Endometrial microvascular endothelial cells (primary cell): ENCODE measurements around the gene PRAMEF5. TPM values are rescaled to one million over a fixed set of nuclear protein-coding genes. Genes with fewer than 3 reads are reported as not detected.
"Not testable (repeated sequence)": the region's sequence is repeated elsewhere in the genome, so short reads cannot be mapped to it uniquely, and the experiment has no call there.

Experiments used
- in situ Hi-C: cut with HindIII; loops from 2 replicates; pipeline ENCODE4 v1.10.0; 2017; ENCODE audit warnings: low sequenced_read_pairs, low pct_unique_long_range_greater_than_20kb; ENCODE audit errors: inconsistent ontology term
- total RNA-seq: library from RNA; depleted of rRNA; stranded (reverse); fragments of >200 nt; gene quantifications from one replicate; pipeline ENCODE4 v1.2.3, GENCODE V29; 2015; ENCODE audit errors: inconsistent ontology term

The PRAMEF5 gene
- not detected for total RNA-seq

DNA sequence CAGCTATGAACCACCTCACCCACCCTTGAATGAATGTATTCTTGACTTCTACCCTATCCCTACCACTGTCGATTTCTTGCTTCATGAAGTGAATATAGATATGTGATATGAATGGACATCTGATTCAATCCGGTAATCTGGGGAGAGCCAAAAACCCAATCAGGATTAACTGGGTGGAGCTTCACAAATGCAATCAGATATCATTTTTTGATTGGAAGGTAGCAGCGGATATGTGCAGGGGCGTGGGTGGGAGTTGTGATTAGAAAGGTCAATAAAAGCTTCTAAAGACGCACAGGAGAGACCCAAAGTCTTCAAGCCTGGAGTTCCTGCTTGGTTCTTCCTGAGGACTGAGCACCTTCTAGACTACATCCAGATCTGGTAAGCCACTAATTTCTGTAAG is at the start of gene PRAMEF5:
TSS of gene PRAMEF5 (plus strand) at position 301 of the 400 bp plus-strand sequence. CDS start 5,071 bp downstream, outside the sequence.
- in situ Hi-C loops: not testable (repeated sequence)

DNA sequence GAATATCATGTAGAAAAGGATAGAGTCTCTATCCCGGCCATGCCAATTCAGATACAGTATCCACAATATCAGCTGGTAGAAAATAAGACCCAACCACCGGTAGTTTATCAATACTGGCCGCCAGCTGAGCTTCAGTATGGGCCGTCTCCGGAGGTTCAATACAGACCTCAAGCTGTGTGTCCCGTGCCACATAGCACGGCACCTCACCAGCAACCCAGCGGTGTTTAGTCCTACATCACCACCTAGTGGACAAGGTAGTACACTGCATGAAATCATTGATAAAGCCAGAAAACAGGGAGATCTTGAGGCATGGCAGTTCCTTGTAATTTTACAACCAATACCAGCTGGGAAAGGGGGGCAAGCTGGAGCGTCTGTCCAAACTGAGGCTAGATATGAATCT is 45.3 kb upstream of the PRAMEF5 start:
- in situ Hi-C loops: not testable (repeated sequence)

DNA sequence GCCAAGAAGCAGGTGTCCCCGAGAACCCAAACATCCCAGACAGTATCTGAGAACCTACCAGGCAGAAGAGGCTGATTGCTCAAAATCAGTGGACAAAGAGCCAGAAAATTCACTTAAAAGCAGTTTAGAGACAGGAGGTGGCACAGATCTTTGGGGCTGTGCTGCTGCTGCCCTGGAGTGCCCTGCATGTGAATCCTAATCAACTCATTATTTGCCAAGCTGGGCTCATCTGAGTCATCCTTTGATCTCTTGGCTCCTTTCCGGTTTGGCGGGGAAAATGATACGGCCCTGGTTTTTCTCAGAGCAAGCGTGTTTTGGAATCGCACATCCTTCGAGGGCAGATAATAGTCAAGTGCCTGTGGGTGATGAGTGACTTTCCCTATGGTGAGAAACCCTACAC is 37.4 kb upstream of the PRAMEF5 start:
- in situ Hi-C loops: not testable (repeated sequence)

DNA sequence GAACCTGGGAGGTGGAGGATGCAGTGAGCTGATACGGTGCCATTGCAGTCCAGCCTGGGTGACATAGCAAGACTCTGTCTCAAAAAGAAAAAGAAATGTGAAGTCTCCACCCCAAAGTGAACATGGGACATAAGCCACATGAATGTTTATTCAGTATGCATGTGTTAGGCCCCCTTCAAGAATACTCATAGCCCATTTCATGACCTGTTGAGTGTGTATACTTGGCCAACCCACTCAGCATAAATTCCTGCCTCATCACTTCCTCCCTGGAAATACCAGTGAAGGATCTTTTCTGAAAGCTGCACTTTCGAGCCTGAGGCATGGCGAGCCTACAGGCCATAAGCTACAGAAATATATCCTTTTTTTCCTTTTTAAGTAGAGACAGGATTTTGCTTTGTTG is 34.8 kb upstream of the PRAMEF5 start:
- in situ Hi-C loops: not testable (repeated sequence)

DNA sequence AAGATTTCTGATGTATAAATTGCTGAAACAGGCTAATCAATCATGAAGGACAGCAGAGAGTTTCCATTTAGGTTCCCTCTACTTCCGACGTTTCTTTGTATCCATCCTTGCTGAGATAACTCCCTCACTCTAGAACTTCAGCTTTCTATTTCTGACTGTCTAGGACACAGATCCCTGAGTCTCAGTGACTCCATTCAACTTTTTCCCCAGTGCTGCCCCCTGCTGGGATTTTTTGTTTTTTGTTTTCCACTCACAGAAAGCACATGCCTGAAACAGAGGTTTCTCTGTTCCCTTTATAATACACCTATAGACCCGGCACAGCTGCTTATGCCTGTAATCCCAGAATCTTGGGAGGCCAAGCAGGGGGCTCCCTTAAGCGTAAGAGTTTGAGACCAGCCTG is 31.2 kb upstream of the PRAMEF5 start:
- in situ Hi-C loops: not testable (repeated sequence)

DNA sequence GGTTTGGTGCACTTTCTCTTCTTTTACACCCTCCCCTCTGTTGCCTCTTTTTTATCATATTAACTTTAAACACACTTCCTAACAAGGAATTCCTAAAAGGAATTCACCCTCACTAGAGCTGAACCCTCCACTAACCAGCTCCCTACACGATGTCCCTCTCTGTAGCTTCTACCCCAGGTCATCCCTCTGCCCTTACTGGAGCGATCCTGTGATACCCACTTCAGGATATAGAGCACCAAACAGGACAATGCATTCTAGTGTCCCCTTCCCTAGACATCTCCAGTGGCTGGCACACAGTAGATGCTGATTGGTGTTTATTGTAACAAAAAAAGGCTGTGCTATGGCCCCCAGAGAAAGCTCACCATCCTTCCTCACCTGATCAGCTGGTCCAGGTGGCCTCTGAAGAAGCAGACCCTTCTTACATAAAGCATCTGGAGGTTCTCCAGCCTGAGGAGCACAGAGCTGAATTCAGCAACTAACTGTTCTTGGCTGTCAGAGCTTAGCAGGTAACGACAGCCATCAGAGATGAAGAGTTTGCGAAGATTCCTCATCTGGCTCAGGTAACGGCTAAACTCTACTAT is 29.4 kb upstream of the PRAMEF5 start:
- in situ Hi-C loops: no loop called here

DNA sequence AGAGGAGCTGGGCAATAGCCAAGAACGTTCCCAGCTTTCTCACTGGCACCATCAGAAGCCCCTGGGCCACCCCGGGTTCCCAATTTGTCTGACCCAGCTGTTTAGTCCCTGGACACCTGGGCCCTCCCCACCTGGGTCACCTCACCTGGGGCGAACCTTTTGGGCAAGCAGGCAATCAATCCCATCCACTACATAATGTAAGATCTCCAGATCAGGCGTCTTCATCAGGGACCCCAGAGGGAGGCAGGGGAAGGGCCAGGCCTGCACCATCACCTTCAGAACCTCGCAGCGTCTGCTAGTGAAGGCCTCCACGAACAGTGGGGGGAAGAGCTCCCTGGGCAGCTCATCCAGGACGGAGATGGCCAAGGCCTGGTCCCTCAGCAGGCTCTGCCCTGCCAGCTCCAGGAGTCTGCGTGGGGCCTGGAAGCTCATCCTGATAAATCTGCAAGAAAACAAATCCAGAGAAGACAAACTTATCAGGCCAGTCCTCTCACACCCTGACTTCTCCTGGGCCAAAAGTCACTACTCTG is 28.3 kb upstream of the PRAMEF5 start, which contains the start of gene PRAMEF18:
TSS of gene PRAMEF18 (minus strand) at position 480 of the 530 bp plus-strand sequence. CDS start at position 432, 48 bp downstream.
- in situ Hi-C loops: not testable (repeated sequence)

DNA sequence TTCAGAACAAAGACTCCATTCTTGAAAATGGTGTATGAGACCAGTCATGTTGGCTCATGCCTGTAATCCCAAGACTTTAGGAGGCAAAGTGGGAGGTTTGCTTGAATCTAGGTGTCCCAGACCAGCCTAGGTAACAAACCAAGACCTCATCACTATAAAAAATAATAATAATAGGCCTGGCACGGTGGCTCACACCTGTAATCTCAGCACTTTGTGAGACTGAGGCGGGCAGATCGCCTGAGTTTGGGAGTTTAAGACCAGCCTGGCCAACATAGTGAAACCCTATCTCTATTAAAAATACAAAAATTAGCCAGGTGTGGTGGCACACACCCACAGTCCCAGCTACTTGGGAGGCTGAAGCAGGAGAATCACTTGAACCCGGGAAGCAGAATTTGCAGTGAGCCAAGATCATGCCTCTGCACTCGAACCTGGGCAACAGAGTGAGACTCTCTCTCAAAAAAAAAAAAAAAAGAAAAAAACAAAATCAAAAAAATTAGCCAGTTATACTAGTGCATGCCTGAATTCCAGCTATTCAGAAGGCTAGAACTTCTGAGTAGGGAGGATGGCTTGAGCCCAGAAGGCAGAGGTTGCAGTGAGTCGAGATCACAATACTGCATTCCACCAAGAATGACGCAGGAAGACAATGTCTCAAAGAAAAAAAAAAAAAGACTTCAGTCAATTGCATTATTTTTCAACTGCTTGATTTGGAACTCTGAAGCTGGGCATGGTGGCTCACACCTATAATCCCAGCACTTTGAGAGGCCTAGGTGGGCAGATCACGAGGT is 26.5 kb upstream of the PRAMEF5 start:
- in situ Hi-C loops: not testable (repeated sequence)

DNA sequence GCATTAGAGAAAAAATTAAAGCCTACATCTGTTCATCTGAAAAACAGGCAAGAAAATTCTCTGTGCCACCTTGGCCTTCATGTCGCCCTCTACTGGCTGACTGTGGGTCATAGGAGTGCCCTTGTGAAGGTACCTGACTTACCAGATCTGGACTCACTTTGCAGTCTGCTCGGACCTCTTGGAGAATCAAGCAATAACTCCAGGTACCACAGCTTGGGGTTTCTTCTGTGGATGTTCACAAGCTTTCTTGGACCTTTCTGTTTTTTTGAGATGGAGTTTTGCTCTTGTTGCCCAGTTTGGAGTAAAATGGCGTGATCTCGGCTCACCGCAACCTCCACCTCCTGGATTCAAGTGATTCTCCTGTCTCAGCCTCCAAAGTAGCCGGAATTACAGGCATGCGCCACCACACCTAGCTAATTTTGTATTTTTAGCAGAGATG is 25.6 kb upstream of the PRAMEF5 start:
- in situ Hi-C loops: no loop called here

DNA sequence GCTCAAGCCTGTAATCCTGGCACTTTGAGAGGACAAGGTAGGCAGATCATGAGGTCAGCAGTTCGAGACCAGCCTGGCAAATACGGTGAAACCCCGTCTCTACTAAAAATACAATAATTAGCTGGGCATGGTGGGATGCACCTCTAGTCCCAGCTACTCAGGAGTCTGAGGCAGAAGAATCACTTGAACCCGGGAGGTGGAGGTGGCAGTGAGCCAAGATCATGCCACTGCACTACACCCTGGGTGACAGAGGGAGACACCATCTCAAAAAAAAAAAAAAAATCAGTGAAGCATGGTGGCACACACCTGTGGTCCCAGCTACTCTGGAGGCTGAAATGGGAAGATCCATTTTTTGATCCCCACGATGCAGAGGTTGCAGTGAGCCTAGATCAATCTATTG is 23.9 kb upstream of the PRAMEF5 start:
- in situ Hi-C loops: not testable (repeated sequence)

DNA sequence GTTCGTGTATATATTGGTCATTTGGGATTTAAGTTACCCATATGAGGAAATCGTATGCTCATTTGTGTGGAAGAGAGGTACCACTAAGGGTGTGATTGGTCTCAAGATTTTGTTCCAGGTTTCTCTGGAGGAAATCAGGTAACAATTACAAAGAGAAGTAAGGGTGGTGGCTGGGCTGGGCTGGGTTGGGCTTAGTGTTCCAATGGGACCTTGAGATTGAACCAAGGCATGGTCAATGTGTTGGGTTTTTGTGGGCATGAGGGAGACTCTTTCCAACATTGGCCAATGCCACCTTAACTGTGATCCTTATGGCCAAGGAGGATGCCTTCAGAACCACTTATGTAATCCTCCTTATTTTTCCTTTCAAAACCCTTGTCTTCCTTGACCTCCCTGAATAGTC is 23.4 kb upstream of the PRAMEF5 start:
- in situ Hi-C loops: not testable (repeated sequence)

DNA sequence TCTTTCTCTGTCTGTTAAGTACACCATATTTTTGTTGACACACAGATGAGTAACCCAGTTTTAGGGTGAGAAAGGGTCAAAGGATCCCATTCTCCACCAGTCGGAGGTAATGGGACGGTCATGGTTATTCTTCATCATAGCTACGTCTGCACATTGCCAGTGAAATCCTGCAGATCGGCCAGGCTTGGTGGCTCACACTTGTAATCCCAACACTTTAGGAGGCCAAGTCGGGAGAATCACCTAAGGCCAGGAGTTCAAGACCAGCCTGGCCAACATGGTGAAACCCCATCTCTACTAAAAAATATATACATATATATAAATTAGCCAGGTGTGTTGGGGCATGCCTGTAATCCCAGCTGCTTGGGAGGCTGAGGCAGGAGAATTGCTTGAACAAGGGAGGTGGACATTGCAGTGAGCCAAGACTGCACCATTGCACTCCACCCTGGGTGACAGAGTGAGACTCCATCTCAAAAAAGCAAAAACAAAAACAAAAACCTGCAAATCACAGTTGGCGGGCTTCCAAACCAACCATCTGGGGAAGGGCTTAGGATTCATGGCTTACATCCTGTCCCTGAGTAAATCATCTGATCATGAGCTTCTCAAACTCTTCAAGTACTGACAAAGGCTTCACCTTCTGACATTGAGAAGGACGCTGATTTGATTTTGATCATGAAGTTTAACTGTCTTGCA is 22.8 kb upstream of the PRAMEF5 start:
- in situ Hi-C loops: not testable (repeated sequence)

DNA sequence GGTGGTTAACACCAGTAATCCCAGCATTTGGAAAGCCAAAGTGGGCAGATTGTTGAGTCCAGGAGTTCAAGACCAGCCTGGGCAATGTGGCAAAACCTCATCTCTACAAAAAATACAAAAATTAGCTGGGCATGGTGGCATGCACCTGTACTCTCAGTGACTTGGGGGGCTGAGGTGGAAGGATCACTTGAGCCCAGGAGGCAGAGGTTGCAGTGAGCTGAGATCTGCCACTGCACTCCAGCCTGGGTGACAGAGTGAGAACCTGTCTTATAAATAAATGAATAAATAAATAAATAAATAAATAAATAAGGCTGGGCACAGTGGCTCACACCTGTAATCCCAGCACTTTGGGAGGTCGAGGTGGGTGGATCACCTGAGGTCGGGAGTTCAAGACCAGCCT is 21.9 kb upstream of the PRAMEF5 start:
- in situ Hi-C loops: not testable (repeated sequence)

DNA sequence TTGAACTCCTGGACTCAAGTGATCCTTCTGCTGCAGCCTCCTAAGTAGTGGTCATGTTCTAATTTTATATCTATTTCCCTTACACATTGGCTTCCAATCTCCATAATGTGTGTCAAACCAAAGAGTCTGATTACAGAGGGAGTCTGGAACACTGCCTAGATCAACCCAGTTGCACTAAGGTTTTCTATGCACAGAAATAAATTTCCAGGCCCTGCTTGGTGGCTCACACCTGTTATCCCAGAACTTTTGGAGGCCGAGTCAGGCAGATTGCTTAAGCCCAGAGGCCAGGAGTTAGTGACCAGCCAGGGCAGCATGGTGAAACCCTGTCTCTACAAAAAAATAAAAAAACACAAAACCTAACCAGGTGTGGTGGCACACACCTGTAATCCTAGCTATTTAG is 19.9 kb upstream of the PRAMEF5 start:
- in situ Hi-C loops: not testable (repeated sequence)

DNA sequence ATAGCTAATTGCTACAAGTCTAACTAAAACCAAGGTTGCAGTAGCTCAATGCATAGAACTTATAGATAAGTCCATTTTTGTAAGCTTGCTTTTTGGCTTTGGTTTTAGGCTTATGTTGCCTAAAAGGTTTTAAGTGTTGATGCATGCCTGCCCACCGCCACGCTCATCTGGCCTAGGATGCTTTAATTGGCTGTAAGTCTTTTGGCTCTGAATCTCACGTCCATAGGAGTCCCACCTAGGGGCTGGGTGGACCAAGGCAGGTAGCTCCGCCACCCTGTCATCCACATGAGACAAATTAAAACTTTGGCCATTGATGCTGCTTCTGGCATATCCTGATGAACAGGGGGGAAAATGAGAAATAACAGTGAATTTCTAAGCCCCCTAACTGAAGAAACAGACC is 16.4 kb upstream of the PRAMEF5 start:
- in situ Hi-C loops: not testable (repeated sequence)

DNA sequence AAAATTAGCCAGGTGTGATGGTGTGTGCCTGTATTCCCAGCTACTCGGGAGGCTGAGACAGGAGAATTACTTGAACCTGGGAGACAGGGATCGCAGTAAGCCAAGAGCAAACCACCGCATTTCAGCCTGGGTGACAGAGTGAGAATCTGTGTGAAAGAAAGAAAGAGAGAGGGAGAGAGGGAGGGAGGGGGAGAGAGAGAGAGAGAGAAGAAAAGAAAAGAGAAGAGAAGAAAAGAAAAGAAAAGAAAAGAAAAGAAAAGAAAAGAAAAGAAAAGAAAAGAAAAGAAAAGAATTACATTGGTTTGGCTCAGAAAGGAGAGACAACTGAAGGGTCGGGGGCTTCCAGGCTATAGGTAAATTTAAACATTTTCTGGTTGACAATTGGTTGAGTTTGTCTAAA is 14.4 kb upstream of the PRAMEF5 start:
- in situ Hi-C loops: not testable (repeated sequence)

DNA sequence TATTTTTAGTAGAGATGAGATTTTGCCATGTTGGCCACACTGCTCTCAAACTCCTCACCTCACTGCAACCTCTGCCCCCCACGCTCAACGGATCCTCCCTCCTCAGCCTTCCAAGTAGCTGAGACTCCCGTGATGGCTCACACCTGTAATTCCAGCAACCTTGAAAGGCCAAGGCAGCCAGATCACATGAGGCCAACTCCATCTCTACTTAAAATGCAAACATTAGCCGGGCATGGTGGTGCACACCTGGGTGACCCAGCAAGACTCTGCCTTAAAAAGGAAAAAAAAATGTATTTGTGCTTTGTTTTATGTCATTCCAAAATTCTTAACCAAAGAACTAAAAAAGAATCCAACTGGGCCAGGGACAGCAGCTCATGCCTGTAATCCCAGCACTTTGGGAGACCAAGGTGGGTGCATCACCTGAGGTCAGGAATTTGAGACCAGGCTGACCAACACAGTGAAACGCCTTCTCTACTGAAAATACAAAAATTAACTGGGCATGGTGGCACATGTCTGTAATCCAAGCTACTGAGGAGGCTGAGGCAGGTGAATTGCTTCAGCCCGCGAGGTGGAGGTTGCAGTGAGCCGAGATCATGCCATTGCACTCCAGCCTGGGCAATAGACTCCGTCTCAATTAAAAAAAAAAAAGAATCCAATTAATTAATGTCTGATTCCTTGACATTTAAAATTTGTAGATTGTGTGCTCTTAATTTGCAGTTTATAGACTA is 10.3 kb upstream of the PRAMEF5 start:
- in situ Hi-C loops: not testable (repeated sequence)

DNA sequence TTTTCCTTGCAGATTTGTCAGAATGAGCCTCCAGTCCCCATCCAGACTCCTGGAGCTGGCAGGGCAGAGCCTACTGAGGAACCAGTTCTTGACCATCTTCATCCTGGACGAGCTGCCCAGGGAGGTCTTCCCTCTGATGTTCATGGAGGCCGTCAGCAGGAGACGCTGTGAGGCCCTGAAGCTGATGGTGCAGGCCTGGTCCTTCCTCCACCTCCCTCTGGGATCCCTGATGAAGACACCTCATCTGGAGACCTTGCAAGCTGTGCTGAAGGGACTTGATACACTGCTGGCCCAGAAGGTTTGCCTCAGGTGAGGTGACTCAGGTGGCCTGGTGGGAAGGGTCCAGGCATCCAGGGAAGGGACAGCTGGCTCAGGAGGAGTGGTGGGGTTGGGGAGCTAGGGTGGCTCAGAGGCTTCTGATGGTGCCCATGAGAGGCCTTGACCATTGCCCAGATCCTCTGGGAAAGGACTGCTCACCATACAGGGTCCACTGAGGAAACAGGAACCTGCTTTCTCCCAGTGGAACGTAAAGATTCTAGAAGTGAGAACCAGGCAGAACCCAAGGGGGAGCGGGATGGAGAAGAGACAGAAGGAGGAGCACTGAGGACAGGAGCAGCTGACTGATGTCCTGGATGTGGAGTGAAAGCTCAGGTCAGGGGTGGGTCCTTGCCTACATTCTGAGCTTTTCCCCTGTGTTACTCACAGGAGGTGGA is 8.0 kb upstream of the PRAMEF5 start:
- in situ Hi-C loops: not testable (repeated sequence)
